Measurements from ENCODE around the gene SPHK1. TPM values are rescaled to one million over a fixed set of nuclear protein-coding genes. Genes with fewer than 3 reads are reported as not detected.

Gene SPHK1
- total and polyA plus RNA-seq, 2 donors (not counting 3 experiments of a cell fraction or from before 2014, with no cell fraction given): 85.6 to 97.4 TPM

DNA sequence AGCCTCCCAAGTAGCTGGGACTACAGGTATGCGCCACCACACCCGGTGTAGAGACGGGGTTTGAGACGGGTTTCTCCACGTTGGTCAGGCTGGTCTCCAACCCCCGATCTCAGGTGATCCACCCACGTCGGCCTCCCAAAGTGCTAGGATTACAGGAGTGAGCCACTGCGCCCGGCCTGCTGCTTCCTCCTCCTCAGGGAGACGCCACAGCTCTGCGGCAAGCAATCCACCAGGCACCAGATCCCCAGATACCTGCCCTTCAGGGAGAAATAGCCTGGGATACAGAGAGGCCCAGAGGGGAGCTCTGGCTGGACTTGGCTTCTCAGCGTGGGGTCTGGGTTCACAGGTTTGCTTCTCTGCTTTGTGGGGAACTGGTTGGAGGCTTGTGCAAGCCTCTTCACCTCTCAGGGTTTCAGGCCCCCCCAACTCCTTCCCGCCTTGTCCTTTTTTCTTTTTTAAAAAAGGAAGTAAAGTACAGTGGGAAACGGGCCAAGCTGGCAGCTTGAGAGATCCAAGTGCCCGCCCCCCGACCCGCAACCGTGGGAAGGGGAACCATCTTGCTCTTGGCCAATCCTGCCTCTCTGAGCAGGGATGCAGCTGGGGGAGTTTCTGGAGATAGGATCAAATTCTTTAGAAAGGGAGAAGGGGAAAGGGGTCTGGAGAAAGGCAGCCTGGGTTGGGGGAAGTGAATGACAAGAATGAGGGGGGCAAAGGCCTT is 2.6 kb upstream of the SPHK1 start:
- Histone ChIP-seq H3K79me2 (ENCODE audit: control insufficient read depth, insufficient read depth, low read length) (peaks cover 23% of the 10 kb centered on the region), H3K4me2 (ENCODE audit: insufficient read depth, low read length) (no peak overlapping the region), H3K4me3 (replicated peaks in 1 of 3; ENCODE audit: insufficient read depth in 1 of 3, low read depth in 1 of 3, low read length in 3 of 3) (no peak overlapping the region), H3K9me3 (replicated peaks; ENCODE audit: control insufficient read depth, insufficient read depth, low read length) (no peaks in the 10 kb centered on the region), H3K27me3 (ENCODE audit: control insufficient read depth in 2 of 2, insufficient read depth in 2 of 2, low read length in 2 of 2) (no peaks in the 10 kb centered on the region), H4K20me1 (replicated peaks; ENCODE audit: control insufficient read depth, extremely low read depth, insufficient read depth, low read length) (no peaks in the 10 kb centered on the region), H3K36me3 (ENCODE audit: control insufficient read depth in 2 of 2, extremely low read depth in 1 of 2, insufficient read depth in 2 of 2, low read length in 2 of 2) (no peaks in the 10 kb centered on the region), H3K9me1 (replicated peaks; ENCODE audit: control insufficient read depth, extremely low read depth, insufficient read depth, low read length) (no peaks in the 10 kb centered on the region), H2AFZ (ENCODE audit: low read depth, low read length) (no peak overlapping the region), H3K4me1 (ENCODE audit: control insufficient read depth, extremely low read depth, insufficient read depth, low read length) (peaks cover 21% of the 10 kb centered on the region), H3K27ac (ENCODE audit: insufficient read depth, low read depth, low read length) (peak overlapping the region; percentile 97), H3K9ac (replicated peaks; ENCODE audit: extremely low read depth, insufficient read depth, low read length) (peak overlapping the region; percentile 97)
- intact Hi-C loops (cut with micrococcal nuclease) (no loop called here), dilution Hi-C loops (cut with MboI; ENCODE audit: extremely low pct_ligation_motif_present, low sequenced_read_pairs) (no loop called here)
- no TSS peak for BruUV-seq (replicated peaks)
- DNase-seq (ENCODE audit: low read depth, low spot score): no peak
- CTCF ChIA-PET: interaction anchor here (0.8 to 8.1 kb wide), 7 partner anchors 11 to 78 kb away, joined by 3 to 106 read pairs (median 9); partner anchors contain the start of gene PRPSAP1
- TF ChIP-seq EZH2 (IDR thresholded peaks at IDR 0.05; ENCODE audit: borderline replicate concordance, low read depth, low read length, severe bottlenecking): no peak
- no peak for TF ChIP-seq MYC (IDR thresholded peaks at IDR 0.05; ENCODE audit: low read depth, low read length)
- no peak for TF ChIP-seq POLR2A (IDR thresholded peaks at IDR 0.05; ENCODE audit: low read depth, low read length)
- TF ChIP-seq FOS (IDR thresholded peaks at IDR 0.05; ENCODE audit: borderline replicate concordance, insufficient read depth, low read length): no peak
- no peak for TF ChIP-seq JUN (IDR thresholded peaks at IDR 0.05; ENCODE audit: borderline replicate concordance, insufficient read depth, insufficient read length, low read depth)
- TF ChIP-seq, protein P1, sequence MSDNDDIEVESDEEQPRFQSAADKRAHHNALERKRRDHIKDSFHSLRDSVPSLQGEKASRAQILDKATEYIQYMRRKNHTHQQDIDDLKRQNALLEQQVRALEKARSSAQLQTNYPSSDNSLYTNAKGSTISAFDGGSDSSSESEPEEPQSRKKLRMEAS (IDR thresholded peaks at IDR 0.05; ENCODE audit: insufficient read depth, insufficient read length): no peak
- no peak for TF ChIP-seq GATA2 (IDR thresholded peaks at IDR 0.05; ENCODE audit: insufficient read depth, insufficient read length, low read depth, low read length)
- no peak for TF ChIP-seq POLR2AphosphoS5 (IDR thresholded peaks at IDR 0.05; ENCODE audit: insufficient read depth, low read depth, low read length)
- POLR2A ChIA-PET: interaction anchor here (0.7 to 1.7 kb wide), 4 partner anchors 11 to 45 kb away, joined by 3 to 11 read pairs (median 4); partner anchors contain the start of gene PRPSAP1
- FAIRE-seq: peak; percentile 4

All from endothelial cell of umbilical vein (primary cell).